PC-3 (cell line): ENCODE measurements around the gene CD151. TPM values are rescaled to one million over a fixed set of nuclear protein-coding genes. Genes with fewer than 3 reads are reported as not detected.

Experiments used
- ATAC-seq: fragments of 200-7000 bp; cut with Tn5 transposase; 2 replicates; pipeline ENCODE4 v1.9.1; 2020; ENCODE audit warnings: mild to moderate bottlenecking, moderate library complexity
- BruUV-seq: library from RNA; stranded (reverse); fragments of 400-500 nt; replicated peaks from 2 replicates; lab custom pipeline; 2021; lab: Mats Ljungman, UMichigan
- CTCF ChIA-PET: fragments of 300-600 bp; sonication (Branson Sonifier 250); formaldehyde crosslinking; loops from one replicate; lab custom pipeline; 2022; ENCODE audit warnings: antibody characterized with exemption; lab: Charles Lee
- POLR2A ChIA-PET: fragments of 300-600 bp; sonication (Branson Sonifier 250); formaldehyde crosslinking; loops from one replicate; lab custom pipeline; 2022; ENCODE audit warnings: antibody characterized with exemption; ENCODE audit not compliant: unreplicated experiment; lab: Charles Lee
- DNase-seq: peaks from one replicate; pipeline ENCODE4 v3.0.0-alpha.2; 2015
- H2AFZ ChIP-seq: fragments of 300-600 bp; sonication (generic); 2 replicates; pipeline ENCODE4 v1.6.0; 2016; ENCODE audit warnings: antibody characterized with exemption, low read length
- H3F3A ChIP-seq: fragments of 300-600 bp; sonication (generic); one replicate; pipeline ENCODE4 v1.6.0; 2017; ENCODE audit warnings: antibody characterized with exemption, low read length, control low read depth, mild to moderate bottlenecking; ENCODE audit not compliant: unreplicated experiment
- H3K27ac ChIP-seq: fragments of 300-600 bp; sonication (generic); 2 replicates; pipeline ENCODE4 v1.5.1; 2016; ENCODE audit warnings: mild to moderate bottlenecking, low read length
- H3K27me3 ChIP-seq: fragments of 300-600 bp; sonication (generic); 2 replicates; pipeline ENCODE4 v1.6.1; 2016; ENCODE audit warnings: low read length, mixed read lengths
- H3K36me3 ChIP-seq: fragments of 300-600 bp; sonication (generic); 2 replicates; pipeline ENCODE4 v1.6.1; 2016; ENCODE audit warnings: low read depth, mixed run types, low read length, mixed read lengths
- H3K4me1 ChIP-seq: fragments of 300-600 bp; sonication (generic); 2 replicates; pipeline ENCODE4 v1.5.1; 2016; ENCODE audit warnings: low read length; ENCODE audit not compliant: insufficient read depth
- H3K4me2 ChIP-seq: fragments of 300-600 bp; sonication (generic); 2 replicates; pipeline ENCODE4 v1.6.0; 2016; ENCODE audit warnings: low read length
- H3K4me3 ChIP-seq: fragments of 300-600 bp; sonication (generic); 2 replicates; pipeline ENCODE4 v1.5.1; 2016; ENCODE audit warnings: mild to moderate bottlenecking, low read length, mixed read lengths
- H3K79me2 ChIP-seq: fragments of 300-600 bp; sonication (generic); 2 replicates; pipeline ENCODE4 v1.6.1; 2017; ENCODE audit warnings: low read length, mixed read lengths
- H3K9ac ChIP-seq: fragments of 300-600 bp; sonication (generic); 2 replicates; pipeline ENCODE4 v1.6.0; 2016; ENCODE audit warnings: mild to moderate bottlenecking, low read length
- H3K9me2 ChIP-seq: fragments of 300-600 bp; sonication (generic); replicated peaks from 2 replicates; pipeline ENCODE4 v1.6.1; 2016; ENCODE audit warnings: mixed run types, low read length, mixed read lengths
- H3K9me3 ChIP-seq: fragments of 300-600 bp; sonication (generic); 2 replicates; pipeline ENCODE4 v1.6.1; 2016; ENCODE audit warnings: low read length, mixed read lengths
- H4K20me1 ChIP-seq: fragments of 300-600 bp; sonication (generic); 2 replicates; pipeline ENCODE4 v1.6.1; 2016; ENCODE audit warnings: low read length, mixed read lengths
- CTCF ChIP-seq: fragments of 300-600 bp; sonication (generic); conservative IDR thresholded peaks from 2 replicates; pipeline ENCODE4 v1.5.1; 2017; ENCODE audit warnings: antibody characterized with exemption, low read depth, mild to moderate bottlenecking, low read length
- EZH2 ChIP-seq: fragments of 300-600 bp; sonication (generic); IDR thresholded peaks from one replicate; pipeline ENCODE4 v1.6.1; 2017; ENCODE audit warnings: antibody characterized with exemption, mild to moderate bottlenecking, low read length; ENCODE audit not compliant: unreplicated experiment
- EZH2phosphoT487 ChIP-seq: fragments of 300-600 bp; sonication (generic); IDR thresholded peaks from 2 replicates; pipeline ENCODE4 v1.6.1; 2018; ENCODE audit warnings: mild to moderate bottlenecking, antibody characterized with exemption, low read length, borderline replicate concordance
- intact Hi-C: fragments of 100-400 bp; cut with micrococcal nuclease; formaldehyde crosslinking; loops from 2 replicates; pipeline ENCODE4 v1.9.0; 2023
- total RNA-seq: library from RNA; depleted of rRNA; stranded (reverse); fragments of >200 nt; gene quantifications from 2 replicates; pipeline ENCODE4 v1.2.3, GENCODE V29; 2014

Gene CD151
- total RNA-seq, 1 experiment from 2014 or later: 469 TPM

- no peak for ATAC-seq
- H3K9ac ChIP-seq: no peak overlapping the region
- no peak overlapping the region for H2AFZ ChIP-seq
- no peak overlapping the region for H3K27ac ChIP-seq
- no peak for DNase-seq
- no peaks in the 10 kb centered on the region for H3K9me3 ChIP-seq
- no peaks in the 10 kb centered on the region for H3K79me2 ChIP-seq
- POLR2A ChIA-PET: no interaction called here
- H3K9me2 ChIP-seq: no peaks in the 10 kb centered on the region
- H3F3A ChIP-seq: no peaks in the 10 kb centered on the region
- CTCF ChIA-PET: no interaction called here
- no peak overlapping the region for H3K4me2 ChIP-seq
- no peaks in the 10 kb centered on the region for H3K27me3 ChIP-seq
- H3K36me3 ChIP-seq: no peaks in the 10 kb centered on the region
- BruUV-seq: no TSS peak
- TF ChIP-seq EZH2 (no peak), CTCF (no peak), EZH2phosphoT487 (no peak)
- H3K4me3 ChIP-seq: no peak overlapping the region
- H4K20me1 ChIP-seq: no peaks in the 10 kb centered on the region
- no peaks in the 10 kb centered on the region for H3K4me1 ChIP-seq
- intact Hi-C loops: no loop called here
Measured at GRCh38 chr11:861105-861479, 28.3 kb downstream of the CD151 start.

- Histone ChIP-seq H3K9me3 (no peaks in the 10 kb centered on the region), H3K36me3 (no peaks in the 10 kb centered on the region), H3K27me3 (no peaks in the 10 kb centered on the region), H3K4me2 (no peak overlapping the region), H3K9ac (no peak overlapping the region), H3K4me3 (no peak overlapping the region), H3K79me2 (no peaks in the 10 kb centered on the region), H2AFZ (no peak overlapping the region), H3K9me2 (no peaks in the 10 kb centered on the region), H3K4me1 (no peaks in the 10 kb centered on the region), H4K20me1 (no peaks in the 10 kb centered on the region), H3F3A (no peaks in the 10 kb centered on the region), H3K27ac (no peak overlapping the region)
- TF ChIP-seq CTCF (no peak), EZH2 (no peak)
- DNase-seq (no peak), ATAC-seq (no peak)
- ChIA-PET CTCF (no interaction called here), POLR2A (no interaction called here)
- BruUV-seq: no TSS peak
- intact Hi-C loops: no loop called here
Measured at GRCh38 chr11:862081-862661, 29.4 kb downstream of the CD151 start.

GRCh38 chr11:862696-863022, 29.9 kb downstream of the CD151 start:
- no peak overlapping the region for H3K27ac ChIP-seq
- no peak for DNase-seq
- H3K9me2 ChIP-seq: no peaks in the 10 kb centered on the region
- intact Hi-C loops: no loop called here
- H3K9me3 ChIP-seq: no peaks in the 10 kb centered on the region
- H3K27me3 ChIP-seq: no peaks in the 10 kb centered on the region
- POLR2A ChIA-PET: no interaction called here
- no peaks in the 10 kb centered on the region for H4K20me1 ChIP-seq
- no TSS peak for BruUV-seq
- no peak overlapping the region for H3K9ac ChIP-seq
- H3K36me3 ChIP-seq: no peaks in the 10 kb centered on the region
- H3K4me3 ChIP-seq: no peak overlapping the region
- H3F3A ChIP-seq: no peaks in the 10 kb centered on the region
- no peak overlapping the region for H3K4me2 ChIP-seq
- CTCF ChIA-PET: no interaction called here
- TF ChIP-seq EZH2phosphoT487 (no peak), CTCF (no peak), EZH2 (no peak)
- no peaks in the 10 kb centered on the region for H3K79me2 ChIP-seq
- H3K4me1 ChIP-seq: no peaks in the 10 kb centered on the region
- no peak overlapping the region for H2AFZ ChIP-seq
- ATAC-seq: no peak
